Activated naive CD4-positive, alpha-beta T cell treated with anti-CD3 and anti-CD28 coated beads for 36 hours (primary cell): ENCODE results near the gene SCAI. TPM values are rescaled to one million over a fixed set of nuclear protein-coding genes. Genes with fewer than 3 reads are reported as not detected.

Experiments
- CTCF ChIA-PET: fragments of 350-600 bp; sonication (Branson Sonifier 250); formaldehyde crosslinking; loops from one replicate; lab custom pipeline; 2021; ENCODE audit warnings: antibody characterized with exemption; lab: Charles Lee
- DNase-seq: peaks from one replicate; pipeline ENCODE4 v3.0.0-alpha.2; 2020
- H3K27ac Mint-ChIP-seq: one replicate; pipeline ENCODE4 v1.8.0; 2021; ENCODE audit warnings: mild to moderate bottlenecking, mixed read lengths
- H3K27me3 Mint-ChIP-seq: one replicate; pipeline ENCODE4 v1.8.0; 2021; ENCODE audit warnings: low read depth, mixed read lengths
- H3K36me3 Mint-ChIP-seq: one replicate; pipeline ENCODE4 v1.8.0; 2021; ENCODE audit warnings: low read depth, mixed read lengths
- H3K4me1 Mint-ChIP-seq: one replicate; pipeline ENCODE4 v1.8.0; 2021; ENCODE audit warnings: low read depth, mixed read lengths
- H3K4me3 Mint-ChIP-seq: one replicate; pipeline ENCODE4 v1.8.0; 2021; ENCODE audit warnings: mild to moderate bottlenecking, moderate library complexity, mixed read lengths
- H3K9me3 Mint-ChIP-seq: one replicate; pipeline ENCODE4 v1.8.0; 2021; ENCODE audit warnings: mixed read lengths
- intact Hi-C: fragments of 100-400 bp; cut with micrococcal nuclease; formaldehyde crosslinking; loops from one replicate; pipeline ENCODE4 v1.15.1; 2023
- total RNA-seq, 2 experiments: library from RNA; stranded (reverse); gene quantifications; one replicate each; pipeline ENCODE4 v1.2.3, GENCODE V29; 2021

The SCAI gene
- total RNA-seq, 2 experiments from 2014 or later = 9.6 to 11.8 TPM

DNA sequence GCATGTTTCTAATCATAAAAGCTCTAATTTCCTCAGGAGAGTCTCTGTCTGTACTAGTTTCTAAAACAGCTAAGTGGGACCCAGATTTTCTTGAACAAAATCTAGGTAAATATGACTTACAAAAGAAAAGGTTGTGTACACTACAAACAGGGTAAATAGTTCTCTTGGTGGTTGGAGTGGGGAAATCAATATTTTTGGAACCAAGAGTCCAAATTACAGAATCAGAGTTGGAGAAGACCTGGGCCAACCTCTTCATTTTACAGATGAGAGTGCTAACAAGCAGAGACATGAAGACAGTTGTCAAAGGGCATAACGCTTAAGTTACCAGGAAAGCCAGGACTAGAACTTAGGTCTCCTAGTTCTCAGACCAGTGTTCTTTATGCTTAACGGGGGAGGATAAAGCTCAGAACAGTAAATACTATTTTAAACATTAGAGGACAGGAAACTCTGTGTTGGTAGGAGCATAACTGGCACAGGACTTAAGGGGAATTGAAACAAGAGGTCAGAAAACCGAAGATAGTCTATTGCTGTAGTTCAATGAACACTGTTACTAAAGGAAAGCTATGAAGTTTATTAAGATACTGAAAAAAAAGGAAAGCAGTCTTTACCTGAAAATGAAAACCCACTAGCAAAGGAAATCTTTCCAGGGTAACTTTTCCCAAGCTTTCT is 193.1 kb downstream of the SCAI start:
- no peak for DNase-seq
- Mint-ChIP-seq H3K27ac (no peak overlapping the region), H3K36me3 (no peaks in the 10 kb centered on the region), H3K27me3 (no peaks in the 10 kb centered on the region), H3K4me3 (no peak overlapping the region), H3K4me1 (peaks cover 3% of the 10 kb centered on the region), H3K9me3 (no peaks in the 10 kb centered on the region)
- CTCF ChIA-PET = interaction anchor here (0.6 kb wide), 2 partner anchors 15 to 178 kb away, joined by 3 to 5 read pairs; no protein-coding TSS in a partner anchor
- intact Hi-C loops = no loop called here

DNA sequence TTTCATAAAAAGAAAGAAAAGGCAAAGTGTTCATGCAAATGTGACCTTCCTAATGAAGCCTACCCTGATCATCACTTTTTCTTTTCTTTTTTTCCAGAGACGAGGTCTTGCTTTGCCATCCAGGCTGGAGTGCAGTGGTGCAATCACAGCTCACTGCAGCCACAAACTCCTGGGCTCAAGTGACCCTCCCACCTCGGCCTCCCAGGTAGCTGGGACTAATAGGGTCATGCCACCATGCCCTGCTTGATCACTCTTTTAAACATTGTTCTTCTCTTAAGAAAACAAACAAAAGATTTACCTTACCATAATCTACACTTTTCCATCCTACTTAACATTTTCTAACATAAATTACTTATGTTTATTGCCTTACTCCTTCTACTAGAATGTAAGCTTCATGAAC is 193.9 kb downstream of the SCAI start:
- intact Hi-C loops = loop anchor here (10.0 kb wide), 1 partner anchor 425 kb away; no protein-coding TSS in a partner anchor
- Mint-ChIP-seq H3K27me3 (no peaks in the 10 kb centered on the region), H3K4me1 (peaks cover 3% of the 10 kb centered on the region), H3K36me3 (no peaks in the 10 kb centered on the region), H3K4me3 (no peak overlapping the region), H3K9me3 (no peaks in the 10 kb centered on the region), H3K27ac (no peak overlapping the region)
- CTCF ChIA-PET = no interaction called here
- DNase-seq = no peak

GRCh38 chr9:124947727-124948391 is 195.5 kb downstream of the SCAI start:
- CTCF ChIA-PET = interaction anchor here (0.6 kb wide), 1 partner anchor 421 kb away, joined by 4 read pairs; no protein-coding TSS in a partner anchor
- Mint-ChIP-seq H3K27me3 (no peaks in the 10 kb centered on the region), H3K36me3 (no peaks in the 10 kb centered on the region), H3K9me3 (no peaks in the 10 kb centered on the region), H3K27ac (no peak overlapping the region), H3K4me1 (peaks cover 3% of the 10 kb centered on the region), H3K4me3 (no peak overlapping the region)
- intact Hi-C loops = loop anchor here (10.0 kb wide), 1 partner anchor 427 kb away; no protein-coding TSS in a partner anchor
- no peak for DNase-seq

DNA sequence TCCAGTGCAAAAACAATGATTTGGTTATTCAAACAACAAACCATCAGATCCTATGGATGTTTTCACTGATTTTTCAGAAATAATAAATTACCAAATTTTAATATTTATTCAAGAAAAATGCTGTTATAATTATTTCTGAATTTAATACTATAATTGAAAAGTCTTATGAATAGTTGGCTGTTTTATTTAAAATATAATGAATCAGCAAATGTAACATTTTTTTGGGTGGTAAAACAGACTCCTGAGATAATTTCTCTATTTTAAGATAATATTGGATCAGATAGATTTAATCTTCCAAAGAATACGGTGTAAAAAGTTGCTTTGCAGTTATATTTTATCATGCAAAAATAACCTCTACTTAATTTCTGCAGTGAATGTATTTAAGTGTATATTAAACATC is 197.2 kb downstream of the SCAI start:
- Mint-ChIP-seq H3K27me3 (no peaks in the 10 kb centered on the region), H3K9me3 (peaks cover 1% of the 10 kb centered on the region), H3K4me1 (peaks cover 6% of the 10 kb centered on the region), H3K36me3 (peaks cover 7% of the 10 kb centered on the region), H3K27ac (no peak overlapping the region), H3K4me3 (no peak overlapping the region)
- intact Hi-C loops = loop anchor here (10.0 kb wide), 1 partner anchor 429 kb away; no protein-coding TSS in a partner anchor
- CTCF ChIA-PET = no interaction called here
- DNase-seq = no peak

- Mint-ChIP-seq H3K27ac (peak overlapping the region; percentile 98), H3K9me3 (peaks cover 1% of the 10 kb centered on the region), H3K4me1 (peaks cover 22% of the 10 kb centered on the region), H3K4me3 (peak overlapping the region; percentile 98), H3K36me3 (peaks cover 13% of the 10 kb centered on the region), H3K27me3 (no peaks in the 10 kb centered on the region)
- intact Hi-C loops = loop anchor here (1.0 to 10.0 kb wide), 9 partner anchors 23 to 433 kb away; partner anchors contain the start of genes ARPC5L, HSPA5, NR6A1 and PPP6C
- CTCF ChIA-PET = interaction anchor here (0.5 to 1.0 kb wide), 4 partner anchors 20 to 423 kb away, joined by 3 to 4 read pairs (median 4); no protein-coding TSS in a partner anchor
- DNase-seq = peak; percentile 72
These were observed 201.4 kb downstream of the SCAI start for GRCh38 chr9:124941679-124942561.

DNA sequence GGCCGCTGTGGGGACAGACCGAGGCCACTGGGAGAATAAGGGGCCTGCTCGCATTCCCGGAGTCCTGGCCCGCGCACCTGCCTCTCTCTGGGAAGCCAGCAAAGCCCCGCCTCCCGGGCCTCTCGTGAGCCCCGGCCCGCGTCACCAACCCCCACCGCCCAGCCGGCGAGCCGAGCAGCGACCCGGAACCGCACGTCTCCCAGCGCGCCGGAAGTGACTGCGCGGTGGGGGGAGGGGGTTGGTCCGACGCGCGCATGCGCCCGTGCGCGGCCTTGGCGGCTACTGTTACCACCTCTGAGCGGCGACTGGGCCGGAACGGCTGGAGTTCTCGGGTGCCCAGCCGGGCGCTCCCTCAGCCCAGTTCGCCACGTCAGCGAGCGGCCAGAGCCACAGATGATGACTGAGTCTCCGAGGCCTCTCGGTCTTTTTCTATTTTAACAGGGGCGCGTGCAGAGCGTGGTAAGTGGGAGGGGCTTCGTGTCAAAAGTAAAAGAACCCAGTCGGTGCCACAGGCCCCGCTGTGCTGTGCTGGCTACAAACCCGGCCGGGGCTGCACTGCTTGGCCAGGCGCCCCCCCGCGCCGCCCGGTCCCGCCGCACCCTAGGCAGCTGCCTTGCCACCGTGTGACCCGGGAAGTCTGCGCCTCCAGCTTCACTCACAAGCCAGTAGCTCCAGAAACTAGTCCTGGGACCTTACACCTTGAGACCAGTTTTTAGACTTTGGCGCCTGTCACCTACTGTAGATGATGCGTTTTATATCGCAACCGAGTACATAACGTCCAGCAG is 202.2 kb downstream of the SCAI start, which contains the start of gene GOLGA1:
GOLGA1 (minus strand) TSS at position 190 of the 785 bp plus-strand sequence. CDS start 2,372 bp downstream, outside the sequence.
- H3K4me1 Mint-ChIP-seq = peaks cover 22% of the 10 kb centered on the region

GRCh38 chr9:124940521-124940893 is 202.8 kb downstream of the SCAI start:
- CTCF ChIA-PET = no interaction called here

More for the DNA sequence above, 202.2 kb downstream of the SCAI start, which contains the start of gene GOLGA1:
- intact Hi-C loops = loop anchor here (1.0 to 10.0 kb wide), 9 partner anchors 24 to 434 kb away; partner anchors contain the start of genes ARPC5L, HSPA5, NR6A1 and PPP6C
- Mint-ChIP-seq H3K27me3 (no peaks in the 10 kb centered on the region), H3K4me3 (peak within 1 kb of the TSS; percentile 98), H3K36me3 (peaks cover 14% of the 10 kb centered on the region), H3K27ac (peak within 1 kb of the TSS; percentile 98), H3K9me3 (peaks cover 1% of the 10 kb centered on the region)
- DNase-seq = peak; percentile 93
- CTCF ChIA-PET = interaction anchor here (0.5 to 1.0 kb wide), 3 partner anchors 203 to 423 kb away, joined by 3 to 4 read pairs (median 4); no protein-coding TSS in a partner anchor

GRCh38 chr9:124939944-124940343 is 203.4 kb downstream of the SCAI start:
- CTCF ChIA-PET = interaction anchor here (0.5 to 1.2 kb wide), 3 partner anchors 29 to 186 kb away, joined by 3 to 4 read pairs (median 3); no protein-coding TSS in a partner anchor
- Mint-ChIP-seq H3K4me3 (peak overlapping the region; percentile 98), H3K27ac (peak overlapping the region; percentile 98), H3K4me1 (peaks cover 22% of the 10 kb centered on the region), H3K9me3 (peaks cover 1% of the 10 kb centered on the region), H3K36me3 (peaks cover 20% of the 10 kb centered on the region), H3K27me3 (no peaks in the 10 kb centered on the region)
- intact Hi-C loops = loop anchor here (2.0 to 10.0 kb wide), 4 partner anchors 77 to 435 kb away; partner anchors contain the start of genes ARPC5L and PPP6C
- no peak for DNase-seq

More at GRCh38 chr9:124940521-124940893, 202.8 kb downstream of the SCAI start:
- H3K4me3 Mint-ChIP-seq = peak overlapping the region; percentile 98
- intact Hi-C loops = loop anchor here (2.0 to 10.0 kb wide), 4 partner anchors 78 to 434 kb away; partner anchors contain the start of genes ARPC5L and PPP6C
- no peaks in the 10 kb centered on the region for H3K27me3 Mint-ChIP-seq
- peak overlapping the region; percentile 98 for H3K27ac Mint-ChIP-seq
- no peak for DNase-seq
- peaks cover 22% of the 10 kb centered on the region for H3K4me1 Mint-ChIP-seq
- H3K36me3 Mint-ChIP-seq = peaks cover 20% of the 10 kb centered on the region
- H3K9me3 Mint-ChIP-seq = peaks cover 1% of the 10 kb centered on the region

- intact Hi-C loops = no loop called here
- H3K9me3 Mint-ChIP-seq = no peaks in the 10 kb centered on the region
- peaks cover 11% of the 10 kb centered on the region for H3K4me1 Mint-ChIP-seq
- DNase-seq = no peak
- CTCF ChIA-PET = no interaction called here
- H3K36me3 Mint-ChIP-seq = peaks cover 35% of the 10 kb centered on the region
- no peaks in the 10 kb centered on the region for H3K27me3 Mint-ChIP-seq
- H3K27ac Mint-ChIP-seq = no peak overlapping the region
- H3K4me3 Mint-ChIP-seq = no peak overlapping the region
These were observed 209.0 kb downstream of the SCAI start for GRCh38 chr9:124934290-124934689.

- Mint-ChIP-seq H3K4me1 (peaks cover 2% of the 10 kb centered on the region), H3K27me3 (no peaks in the 10 kb centered on the region), H3K9me3 (no peaks in the 10 kb centered on the region), H3K27ac (no peak overlapping the region), H3K36me3 (peaks cover 40% of the 10 kb centered on the region), H3K4me3 (no peak overlapping the region)
- no peak for DNase-seq
- CTCF ChIA-PET = no interaction called here
- intact Hi-C loops = no loop called here
These were observed 211.0 kb downstream of the SCAI start for GRCh38 chr9:124932333-124932732.

GRCh38 chr9:124929464-124929863 is 213.9 kb downstream of the SCAI start:
- Mint-ChIP-seq H3K27ac (no peak overlapping the region), H3K9me3 (no peaks in the 10 kb centered on the region), H3K4me1 (peaks cover 2% of the 10 kb centered on the region), H3K36me3 (peaks cover 40% of the 10 kb centered on the region), H3K27me3 (no peaks in the 10 kb centered on the region), H3K4me3 (no peak overlapping the region)
- CTCF ChIA-PET = interaction anchor here (0.5 to 1.0 kb wide), 3 partner anchors 13 to 140 kb away, joined by 3 to 5 read pairs (median 5); no protein-coding TSS in a partner anchor
- intact Hi-C loops = no loop called here
- no peak for DNase-seq
